Activated CD4-positive, alpha-beta T cell treated with anti-CD3 and anti-CD28 coated beads, Interleukin-2, amount 10 ng/mL, durations not matched to agents 7 days and 5 days (primary cell): ENCODE measurements around the gene FBXO46. TPM values are rescaled to one million over a fixed set of nuclear protein-coding genes. Genes with fewer than 3 reads are reported as not detected.
A peak's percentile ranks its signal among the peaks of the same experiment; 100 is the strongest.

Experiments used
- CTCF ChIA-PET: fragments of 350-600 bp; sonication (Branson Sonifier 250); formaldehyde crosslinking; loops from one replicate; lab custom pipeline; 2021; ENCODE audit warnings: antibody characterized with exemption; lab: Charles Lee
- POLR2A ChIA-PET: fragments of 350-600 bp; sonication (Branson Sonifier 250); formaldehyde crosslinking; loops from one replicate; lab custom pipeline; 2021; ENCODE audit warnings: antibody characterized with exemption; lab: Charles Lee
- DNase-seq: peaks from one replicate; pipeline ENCODE4 v3.0.0-alpha.2; 2020
- H3K27ac Mint-ChIP-seq: one replicate; pipeline ENCODE4 v1.8.0; 2021; ENCODE audit warnings: mild to moderate bottlenecking, moderate library complexity, mixed read lengths
- H3K27me3 Mint-ChIP-seq: one replicate; pipeline ENCODE4 v1.8.0; 2021; ENCODE audit warnings: mixed read lengths
- H3K36me3 Mint-ChIP-seq: one replicate; pipeline ENCODE4 v1.8.0; 2021; ENCODE audit warnings: low read depth, mixed read lengths
- H3K4me1 Mint-ChIP-seq: one replicate; pipeline ENCODE4 v1.8.0; 2021; ENCODE audit warnings: mixed read lengths
- H3K4me3 Mint-ChIP-seq: one replicate; pipeline ENCODE4 v1.8.0; 2021; ENCODE audit warnings: mild to moderate bottlenecking, moderate library complexity, mixed read lengths
- H3K9me3 Mint-ChIP-seq: one replicate; pipeline ENCODE4 v1.8.0; 2021; ENCODE audit warnings: mixed read lengths
- total RNA-seq, 2 experiments: library from RNA; stranded (reverse); gene quantifications; one replicate each; pipeline ENCODE4 v1.2.3, GENCODE V29; 2021

Gene FBXO46
- total RNA-seq, 2 experiments from 2014 or later, result 38.5 to 40.0 TPM

DNA sequence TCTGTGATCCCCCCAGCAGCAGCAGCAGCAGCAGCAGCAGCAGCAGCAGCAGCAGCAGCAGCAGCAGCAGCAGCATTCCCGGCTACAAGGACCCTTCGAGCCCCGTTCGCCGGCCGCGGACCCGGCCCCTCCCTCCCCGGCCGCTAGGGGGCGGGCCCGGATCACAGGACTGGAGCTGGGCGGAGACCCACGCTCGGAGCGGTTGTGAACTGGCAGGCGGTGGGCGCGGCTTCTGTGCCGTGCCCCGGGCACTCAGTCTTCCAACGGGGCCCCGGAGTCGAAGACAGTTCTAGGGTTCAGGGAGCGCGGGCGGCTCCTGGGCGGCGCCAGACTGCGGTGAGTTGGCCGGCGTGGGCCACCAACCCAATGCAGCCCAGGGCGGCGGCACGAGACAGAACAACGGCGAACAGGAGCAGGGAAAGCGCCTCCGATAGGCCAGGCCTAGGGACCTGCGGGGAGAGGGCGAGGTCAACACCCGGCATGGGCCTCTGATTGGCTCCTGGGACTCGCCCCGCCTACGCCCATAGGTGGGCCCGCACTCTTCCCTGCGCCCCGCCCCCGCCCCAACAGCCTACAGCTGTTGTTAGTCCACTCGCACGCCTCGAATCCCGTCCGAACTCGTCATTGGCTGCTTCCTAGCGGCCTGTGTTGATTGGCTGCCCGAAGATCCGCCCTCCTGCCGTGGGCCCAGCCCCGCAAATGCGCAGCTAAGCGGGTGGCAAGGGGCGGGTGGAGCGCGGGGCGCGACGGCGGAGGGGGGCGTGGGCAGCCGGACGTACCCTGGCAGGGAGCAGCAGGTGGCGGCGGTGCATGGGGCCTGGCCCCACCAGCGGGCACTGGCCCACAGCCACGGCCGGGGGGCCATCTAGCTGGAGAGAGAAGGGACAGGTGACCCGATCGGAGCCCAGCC, 39.8 kb upstream of the FBXO46 start:
- POLR2A ChIA-PET, result interaction anchor here (0.6 kb wide), 1 partner anchor 594 kb away, joined by 3 read pairs; no protein-coding TSS in a partner anchor
- DNase-seq, result peak; percentile 89
- H3K27ac Mint-ChIP-seq, result peak overlapping the region; percentile 84

GRCh38 chr19:45769821-45770191, 39.1 kb upstream of the FBXO46 start:
- H3K4me3 Mint-ChIP-seq, result peak overlapping the region; percentile 75
- CTCF ChIA-PET, result interaction anchor here (0.8 to 3.2 kb wide), 36 partner anchors 9 to 495 kb away, joined by 3 to 45 read pairs (median 5); partner anchors contain the start of genes DMPK and DMWD
- peak overlapping the region; percentile 84 for H3K27ac Mint-ChIP-seq
- POLR2A ChIA-PET, result interaction anchor here (0.6 kb wide), 1 partner anchor 93 kb away, joined by 7 read pairs; no protein-coding TSS in a partner anchor
- no peaks in the 10 kb centered on the region for H3K36me3 Mint-ChIP-seq
- H3K4me1 Mint-ChIP-seq, result peaks cover 21% of the 10 kb centered on the region
- H3K27me3 Mint-ChIP-seq, result peaks cover 16% of the 10 kb centered on the region
- DNase-seq, result peak; percentile 62
- H3K9me3 Mint-ChIP-seq, result no peaks in the 10 kb centered on the region

More for the DNA sequence above, 39.8 kb upstream of the FBXO46 start:
- Mint-ChIP-seq H3K9me3 (no peaks in the 10 kb centered on the region), H3K4me1 (peaks cover 21% of the 10 kb centered on the region), H3K4me3 (peak overlapping the region; percentile 75), H3K27me3 (peaks cover 16% of the 10 kb centered on the region), H3K36me3 (no peaks in the 10 kb centered on the region)
- CTCF ChIA-PET, result interaction anchor here (0.6 to 3.2 kb wide), 37 partner anchors 8 to 494 kb away, joined by 3 to 45 read pairs (median 5); partner anchors contain the start of genes DMPK, DMWD, FBXO46 and IRF2BP1

- peak within 1 kb of the TSS; percentile 84 for H3K27ac Mint-ChIP-seq
- CTCF ChIA-PET, result interaction anchor here (0.6 to 3.2 kb wide), 40 partner anchors 8 to 911 kb away, joined by 3 to 45 read pairs (median 5); partner anchors contain the start of genes DMPK, DMWD and FBXO46
- no peaks in the 10 kb centered on the region for H3K36me3 Mint-ChIP-seq
These were observed 38.5 kb upstream of the FBXO46 start, which contains the start of gene SIX5 for GRCh38 chr19:45768984-45769782. SIX5 (minus strand) TSS chr19:45769252; CDS start chr19:45768844, 408 bp downstream.

GRCh38 chr19:45768655-45768983, 37.9 kb upstream of the FBXO46 start:
- ChIA-PET CTCF (interaction anchor here (0.8 to 3.2 kb wide), 15 partner anchors 9 to 135 kb away, joined by 3 to 45 read pairs (median 7); partner anchors contain the start of genes DMWD and FBXO46), POLR2A (interaction anchor here (0.8 to 1.3 kb wide), 3 partner anchors 31 to 101 kb away, joined by 3 to 4 read pairs (median 4); partner anchors contain the start of gene GIPR)
- H3K27me3 Mint-ChIP-seq, result peaks cover 16% of the 10 kb centered on the region
- DNase-seq, result peak; percentile 27
- H3K4me1 Mint-ChIP-seq, result peaks cover 21% of the 10 kb centered on the region
- no peaks in the 10 kb centered on the region for H3K9me3 Mint-ChIP-seq
- peak overlapping the region; percentile 75 for H3K4me3 Mint-ChIP-seq
- H3K27ac Mint-ChIP-seq, result peak overlapping the region; percentile 41
- no peaks in the 10 kb centered on the region for H3K36me3 Mint-ChIP-seq

More at GRCh38 chr19:45768984-45769782, 38.5 kb upstream of the FBXO46 start, which contains the start of gene SIX5:
- H3K9me3 Mint-ChIP-seq, result no peaks in the 10 kb centered on the region
- DNase-seq, result peak; percentile 95
- POLR2A ChIA-PET, result interaction anchor here (0.6 to 1.3 kb wide), 7 partner anchors 11 to 101 kb away, joined by 3 to 7 read pairs (median 4); partner anchors contain the start of genes DMWD and GIPR
- peaks cover 16% of the 10 kb centered on the region for H3K27me3 Mint-ChIP-seq
- H3K4me1 Mint-ChIP-seq, result peaks cover 21% of the 10 kb centered on the region
- H3K4me3 Mint-ChIP-seq, result peak within 1 kb of the TSS; percentile 75

DNA sequence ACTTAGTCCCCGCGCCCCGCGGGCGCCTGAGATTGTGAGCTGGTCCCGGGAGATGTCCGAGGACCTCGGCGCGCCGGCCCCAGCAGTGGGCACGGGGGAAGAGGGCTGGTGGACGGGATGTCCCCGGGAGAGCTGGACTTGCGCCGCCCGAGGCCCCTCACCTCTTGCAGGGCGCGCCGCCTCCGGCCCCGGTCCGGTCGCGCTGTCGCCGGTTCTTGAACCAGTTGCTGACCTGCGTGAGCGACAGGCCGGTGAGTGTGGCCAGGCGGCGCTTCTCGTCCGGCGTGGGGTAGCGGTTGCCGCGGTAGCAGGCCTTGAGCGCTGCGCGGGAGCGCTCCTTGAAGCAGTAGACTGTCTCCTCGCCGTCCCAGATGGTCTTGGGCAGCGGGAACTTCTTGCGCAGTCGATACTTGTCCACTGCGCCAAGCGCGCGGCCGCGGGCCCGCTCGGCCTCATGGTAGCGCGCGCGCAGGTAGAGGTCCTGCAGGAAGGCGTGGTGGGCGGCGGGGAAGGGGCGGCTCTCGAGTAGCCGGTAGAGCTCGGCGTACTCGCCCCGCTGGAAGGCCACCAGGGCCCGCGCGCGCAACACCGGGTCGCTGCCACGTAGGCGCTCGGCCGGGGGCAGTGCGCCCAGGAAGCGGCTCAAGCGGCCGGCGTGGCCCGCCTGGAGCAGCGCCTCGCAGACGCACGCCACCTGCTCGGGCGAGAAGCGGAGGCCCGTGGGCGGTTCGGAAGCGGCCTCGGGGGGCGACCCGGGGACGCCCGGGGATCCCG, 37.4 kb upstream of the FBXO46 start:
- POLR2A ChIA-PET, result interaction anchor here (1.2 to 1.3 kb wide), 2 partner anchors 31 to 51 kb away, joined by 4 read pairs; no protein-coding TSS in a partner anchor
- Mint-ChIP-seq H3K27me3 (peaks cover 16% of the 10 kb centered on the region), H3K4me3 (peak overlapping the region; percentile 40), H3K36me3 (no peaks in the 10 kb centered on the region), H3K4me1 (peaks cover 21% of the 10 kb centered on the region), H3K9me3 (no peaks in the 10 kb centered on the region), H3K27ac (no peak overlapping the region)
- CTCF ChIA-PET, result interaction anchor here (0.6 to 3.2 kb wide), 15 partner anchors 10 to 135 kb away, joined by 3 to 45 read pairs (median 7); partner anchors contain the start of genes DMWD and FBXO46
- no peak for DNase-seq

GRCh38 chr19:45767410-45767880, 36.7 kb upstream of the FBXO46 start:
- peaks cover 16% of the 10 kb centered on the region for H3K27me3 Mint-ChIP-seq
- no peak for DNase-seq
- ChIA-PET POLR2A (no interaction called here), CTCF (interaction anchor here (0.6 to 1.2 kb wide), 4 partner anchors 28 to 77 kb away, joined by 3 to 4 read pairs (median 3); no protein-coding TSS in a partner anchor)
- H3K9me3 Mint-ChIP-seq, result no peaks in the 10 kb centered on the region
- H3K4me1 Mint-ChIP-seq, result peaks cover 21% of the 10 kb centered on the region
- no peak overlapping the region for H3K27ac Mint-ChIP-seq
- H3K4me3 Mint-ChIP-seq, result no peak overlapping the region
- H3K36me3 Mint-ChIP-seq, result no peaks in the 10 kb centered on the region

DNA sequence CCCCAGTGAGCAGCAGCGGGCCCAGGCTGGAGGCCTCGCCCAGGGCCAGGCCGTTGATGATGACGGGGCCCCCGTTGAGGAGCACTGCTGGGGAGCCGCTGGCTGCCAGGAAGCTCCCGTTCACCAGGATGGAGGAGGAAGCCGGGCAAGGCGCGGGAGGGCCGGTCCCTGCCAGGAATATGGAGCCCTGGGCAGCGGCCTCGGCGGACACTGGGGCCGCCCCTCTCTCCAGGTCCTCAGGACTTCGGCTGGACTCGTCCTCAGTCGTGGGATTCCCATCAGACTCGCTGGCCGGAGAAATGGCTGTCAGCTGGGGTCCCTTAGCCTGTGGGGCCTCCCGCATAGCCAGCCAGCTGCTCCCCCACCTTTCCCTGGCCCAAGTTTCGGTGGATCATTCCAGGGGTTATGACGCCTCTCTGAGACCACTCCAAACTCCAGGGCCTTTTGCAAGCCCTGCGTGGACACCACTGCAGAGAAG, 36.2 kb upstream of the FBXO46 start:
- no peaks in the 10 kb centered on the region for H3K9me3 Mint-ChIP-seq
- H3K27ac Mint-ChIP-seq, result no peak overlapping the region
- H3K4me3 Mint-ChIP-seq, result no peak overlapping the region
- DNase-seq, result no peak
- H3K27me3 Mint-ChIP-seq, result peaks cover 11% of the 10 kb centered on the region
- ChIA-PET CTCF (interaction anchor here (0.6 to 1.2 kb wide), 3 partner anchors 28 to 51 kb away, joined by 3 to 4 read pairs (median 3); no protein-coding TSS in a partner anchor), POLR2A (no interaction called here)
- no peaks in the 10 kb centered on the region for H3K36me3 Mint-ChIP-seq
- H3K4me1 Mint-ChIP-seq, result peaks cover 20% of the 10 kb centered on the region

GRCh38 chr19:45766296-45766868, 35.7 kb upstream of the FBXO46 start:
- H3K36me3 Mint-ChIP-seq, result no peaks in the 10 kb centered on the region
- H3K27me3 Mint-ChIP-seq, result peaks cover 10% of the 10 kb centered on the region
- no peak for DNase-seq
- H3K9me3 Mint-ChIP-seq, result no peaks in the 10 kb centered on the region
- POLR2A ChIA-PET, result no interaction called here
- no peak overlapping the region for H3K27ac Mint-ChIP-seq
- peaks cover 20% of the 10 kb centered on the region for H3K4me1 Mint-ChIP-seq
- H3K4me3 Mint-ChIP-seq, result no peak overlapping the region
- CTCF ChIA-PET, result interaction anchor here (1.2 kb wide), 1 partner anchor 51 kb away, joined by 3 read pairs; no protein-coding TSS in a partner anchor

GRCh38 chr19:45765702-45766295, 35.1 kb upstream of the FBXO46 start:
- Mint-ChIP-seq H3K9me3 (no peaks in the 10 kb centered on the region), H3K36me3 (no peaks in the 10 kb centered on the region), H3K4me1 (peaks cover 16% of the 10 kb centered on the region), H3K4me3 (no peak overlapping the region), H3K27me3 (peaks cover 10% of the 10 kb centered on the region), H3K27ac (no peak overlapping the region)
- POLR2A ChIA-PET, result no interaction called here
- DNase-seq, result no peak
- CTCF ChIA-PET, result interaction anchor here (1.5 kb wide), 1 partner anchor 13 kb away, joined by 3 read pairs; no protein-coding TSS in a partner anchor

GRCh38 chr19:45764945-45765701, 34.4 kb upstream of the FBXO46 start:
- no peaks in the 10 kb centered on the region for H3K36me3 Mint-ChIP-seq
- no peaks in the 10 kb centered on the region for H3K9me3 Mint-ChIP-seq
- CTCF ChIA-PET, result interaction anchor here (1.5 kb wide), 1 partner anchor 14 kb away, joined by 3 read pairs; no protein-coding TSS in a partner anchor
- no peak overlapping the region for H3K27ac Mint-ChIP-seq
- POLR2A ChIA-PET, result no interaction called here
- DNase-seq, result no peak
- H3K27me3 Mint-ChIP-seq, result peaks cover 10% of the 10 kb centered on the region
- H3K4me1 Mint-ChIP-seq, result peaks cover 11% of the 10 kb centered on the region
- H3K4me3 Mint-ChIP-seq, result no peak overlapping the region
